ENCODE data around the gene SPSB1.

The SPSB1 gene

DNA sequence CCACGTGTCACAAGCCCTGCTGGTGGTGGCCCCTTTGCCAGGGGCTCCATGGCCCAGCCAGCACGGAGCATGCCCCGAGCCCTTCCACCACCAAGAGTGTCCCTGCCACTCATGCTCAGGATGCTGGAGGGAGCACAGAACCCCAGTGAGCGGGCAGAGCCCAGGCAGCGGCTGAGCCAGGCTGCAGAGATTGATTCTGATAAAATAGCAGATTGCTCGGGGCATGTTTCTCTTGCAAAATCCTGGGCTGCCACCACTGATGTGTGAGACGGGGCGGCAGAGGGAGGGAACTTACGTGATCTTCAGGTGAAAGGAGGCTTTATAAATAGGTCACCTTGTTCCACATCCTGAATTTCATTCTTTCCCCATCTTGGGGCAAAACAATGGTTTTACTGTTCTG lies 53.2 kb downstream of the SPSB1 start:
- DNase-seq (ENCODE audit: low read depth, low spot score) = no peak
- H3K4me3 ChIP-seq (ENCODE audit: low read depth, low read length) = no peak overlapping the region
- TF ChIP-seq CTCF (IDR thresholded peaks at IDR 0.05; ENCODE audit: low read depth, low read length) = no peak
- in situ Hi-C loops (cut with HindIII; ENCODE audit: low sequenced_read_pairs) = no loop called here

GRCh38 chr1:9346566-9346965 lies 53.9 kb downstream of the SPSB1 start:
- H3K4me3 ChIP-seq (ENCODE audit: low read depth, low read length) = no peak overlapping the region
- TF ChIP-seq CTCF (IDR thresholded peaks at IDR 0.05; ENCODE audit: low read depth, low read length) = no peak
- in situ Hi-C loops (cut with HindIII; ENCODE audit: low sequenced_read_pairs) = no loop called here
- no peak for DNase-seq (ENCODE audit: low read depth, low spot score)

GRCh38 chr1:9347095-9347850 lies 54.6 kb downstream of the SPSB1 start:
- no peak overlapping the region for H3K4me3 ChIP-seq (ENCODE audit: low read depth, low read length)
- TF ChIP-seq CTCF (IDR thresholded peaks at IDR 0.05; ENCODE audit: low read depth, low read length) = no peak
- in situ Hi-C loops (cut with HindIII; ENCODE audit: low sequenced_read_pairs) = no loop called here
- no peak for DNase-seq (ENCODE audit: low read depth, low spot score)

GRCh38 chr1:9349331-9349851 lies 56.7 kb downstream of the SPSB1 start:
- in situ Hi-C loops (cut with HindIII; ENCODE audit: low sequenced_read_pairs) = no loop called here
- DNase-seq (ENCODE audit: low read depth, low spot score) = no peak
- TF ChIP-seq CTCF (IDR thresholded peaks at IDR 0.05; ENCODE audit: low read depth, low read length) = no peak
- no peak overlapping the region for H3K4me3 ChIP-seq (ENCODE audit: low read depth, low read length)

DNA sequence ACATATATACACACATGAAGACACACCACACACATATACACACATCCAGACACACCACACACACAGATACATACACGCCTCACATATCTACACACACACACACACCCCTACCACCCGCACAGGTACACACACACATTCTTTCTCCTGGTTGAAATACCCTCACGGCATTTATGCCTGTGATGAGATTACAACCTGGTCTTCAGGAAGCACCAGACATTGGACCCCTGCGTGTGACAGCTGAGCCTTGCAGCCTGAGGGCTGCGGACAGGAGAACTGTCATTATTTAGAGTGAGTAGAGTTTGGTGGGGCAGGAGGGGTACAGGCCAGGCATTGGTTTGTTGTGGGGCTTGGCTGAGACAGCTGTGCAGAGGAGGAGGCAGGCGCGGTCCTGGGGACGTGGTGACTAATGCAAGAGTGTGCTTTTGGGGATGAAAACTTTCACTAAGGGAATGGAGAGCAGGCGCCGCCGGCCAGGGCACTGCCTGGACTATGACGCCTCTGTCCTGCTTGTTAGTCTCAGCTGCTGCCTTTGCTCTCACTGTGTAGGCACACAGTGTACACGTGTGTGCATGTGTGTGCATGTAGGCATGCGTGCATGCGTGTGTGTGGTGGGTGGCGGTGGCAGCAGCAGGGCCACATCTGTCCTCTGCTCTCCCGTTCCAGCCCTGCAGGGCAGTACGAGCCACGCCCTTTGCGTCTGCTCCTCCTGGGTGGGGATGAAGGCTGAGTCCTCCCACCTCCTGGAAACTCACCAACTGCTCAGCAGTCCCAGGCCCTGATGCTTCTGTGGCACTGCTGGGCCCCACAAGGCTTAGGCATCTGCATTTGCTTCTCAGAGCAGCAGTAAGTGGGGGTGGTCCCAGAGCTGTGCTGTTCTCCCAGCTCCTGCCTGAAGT lies 57.6 kb downstream of the SPSB1 start:
- no peak overlapping the region for H3K4me3 ChIP-seq (ENCODE audit: low read depth, low read length)
- in situ Hi-C loops (cut with HindIII; ENCODE audit: low sequenced_read_pairs) = no loop called here
- DNase-seq (ENCODE audit: low read depth, low spot score) = peak; percentile 24
- no peak for TF ChIP-seq CTCF (IDR thresholded peaks at IDR 0.05; ENCODE audit: low read depth, low read length)

DNA sequence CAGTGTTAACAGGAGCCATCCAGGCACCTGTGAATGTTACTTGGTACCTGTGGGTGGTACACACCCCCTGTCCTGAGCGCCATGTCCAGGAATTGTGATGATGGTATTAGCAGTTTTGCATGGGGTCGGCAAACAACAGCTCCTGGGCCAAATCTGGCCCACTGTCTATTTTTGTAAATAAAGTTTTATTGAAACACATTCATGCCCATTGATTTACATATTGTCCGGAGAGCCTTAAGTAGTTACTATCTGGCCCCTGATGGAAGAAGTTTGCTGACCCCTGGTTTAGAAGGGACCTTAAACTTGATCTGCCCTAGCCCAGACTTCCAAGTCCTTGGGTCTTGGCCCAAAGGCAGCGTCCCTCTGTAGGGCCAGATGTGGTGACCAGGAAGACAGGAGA lies 58.3 kb downstream of the SPSB1 start:
- in situ Hi-C loops (cut with HindIII; ENCODE audit: low sequenced_read_pairs) = no loop called here
- H3K4me3 ChIP-seq (ENCODE audit: low read depth, low read length) = no peak overlapping the region
- no peak for DNase-seq (ENCODE audit: low read depth, low spot score)
- TF ChIP-seq CTCF (IDR thresholded peaks at IDR 0.05; ENCODE audit: low read depth, low read length) = no peak
